AG04450 (cell line): ENCODE measurements around the gene TARS3. TPM values are rescaled to one million over a fixed set of nuclear protein-coding genes. Genes with fewer than 3 reads are reported as not detected.

Experiments
- CTCF ChIA-PET: fragments of 300-600, 350-600 bp; formaldehyde crosslinking; extraction: SDS; loops from one replicate; lab custom pipeline; 2022; ENCODE audit warnings: antibody characterized with exemption, inconsistent platforms; lab: Charles Lee
- POLR2A ChIA-PET: fragments of 350-600 bp; formaldehyde crosslinking; extraction: SDS; loops from one replicate; lab custom pipeline; 2021; ENCODE audit warnings: antibody characterized with exemption, inconsistent platforms; lab: Yijun Ruan, JAX
- DNase-seq: peaks from one replicate; pipeline ENCODE4 v3.0.0-alpha.2; 2011; ENCODE audit warnings: low read depth, low spot score
- H3K27ac ChIP-seq: one replicate; pipeline ENCODE4 v1.5.1; 2012; ENCODE audit warnings: low read depth, low read length, control low read depth
- H3K27me3 ChIP-seq: one replicate; pipeline ENCODE4 v1.6.0; 2012; ENCODE audit warnings: low read length; ENCODE audit not compliant: control insufficient read depth, insufficient read depth
- H3K4me3 ChIP-seq: 2 replicates; pipeline ENCODE4 v1.5.1; 2011; ENCODE audit warnings: mild to moderate bottlenecking, low read depth, low read length, control low read depth
- H3K9me3 ChIP-seq: 2 replicates; pipeline ENCODE4 v1.5.1; 2012; ENCODE audit warnings: low read length; ENCODE audit not compliant: control insufficient read depth, insufficient read depth
- polyA plus RNA-seq: library from polyadenylated mRNA; depleted of rRNA; stranded (reverse); fragments of >200 nt; gene quantifications from 2 replicates; pipeline ENCODE4 v1.2.3, GENCODE V29; 2011; rRNA removed
- small RNA-seq: library from RNA; depleted of rRNA; stranded (forward); fragments of <200 nt; gene quantifications from one replicate; pipeline ENCODE3, GENCODE V24; 2012; ENCODE audit warnings: low read depth; ENCODE audit not compliant: insufficient read length
- TF ChIP-seq, protein P1 (sequence below): IDR thresholded peaks from 2 replicates; pipeline ENCODE4 v1.5.1; 2011; ENCODE audit warnings: low read depth, low read length, control low read depth, inconsistent platforms

The TARS3 gene
- polyA plus RNA-seq, 1 experiment: 7.2 TPM

GRCh38 chr15:101604124-101604874, 120.0 kb downstream of the TARS3 start:
- no peak overlapping the region for H3K4me3 ChIP-seq
- TF ChIP-seq, protein P1, sequence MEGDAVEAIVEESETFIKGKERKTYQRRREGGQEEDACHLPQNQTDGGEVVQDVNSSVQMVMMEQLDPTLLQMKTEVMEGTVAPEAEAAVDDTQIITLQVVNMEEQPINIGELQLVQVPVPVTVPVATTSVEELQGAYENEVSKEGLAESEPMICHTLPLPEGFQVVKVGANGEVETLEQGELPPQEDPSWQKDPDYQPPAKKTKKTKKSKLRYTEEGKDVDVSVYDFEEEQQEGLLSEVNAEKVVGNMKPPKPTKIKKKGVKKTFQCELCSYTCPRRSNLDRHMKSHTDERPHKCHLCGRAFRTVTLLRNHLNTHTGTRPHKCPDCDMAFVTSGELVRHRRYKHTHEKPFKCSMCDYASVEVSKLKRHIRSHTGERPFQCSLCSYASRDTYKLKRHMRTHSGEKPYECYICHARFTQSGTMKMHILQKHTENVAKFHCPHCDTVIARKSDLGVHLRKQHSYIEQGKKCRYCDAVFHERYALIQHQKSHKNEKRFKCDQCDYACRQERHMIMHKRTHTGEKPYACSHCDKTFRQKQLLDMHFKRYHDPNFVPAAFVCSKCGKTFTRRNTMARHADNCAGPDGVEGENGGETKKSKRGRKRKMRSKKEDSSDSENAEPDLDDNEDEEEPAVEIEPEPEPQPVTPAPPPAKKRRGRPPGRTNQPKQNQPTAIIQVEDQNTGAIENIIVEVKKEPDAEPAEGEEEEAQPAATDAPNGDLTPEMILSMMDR: no peak
- no peak overlapping the region for H3K27ac ChIP-seq
- ChIA-PET POLR2A (no interaction called here), CTCF (no interaction called here)
- no peaks in the 10 kb centered on the region; the same call in 1 of the 2 replicates for H3K9me3 ChIP-seq
- H3K27me3 ChIP-seq: peaks cover 9% of the 10 kb centered on the region
- DNase-seq: no peak

Small RNA genes lying within 50 kb of the gene (small RNA-seq; reads per million reads assigned to genes)
- not detected for gene RN7SL209P
- not detected for gene RNU6-807P

Other genes starting within 250 kb of the TARS3 start
- 0.06 TPM in 1 of 2 replicates, not detected in the other for gene PCSK6, start 234.8 kb downstream of the TARS3 start, polyA plus RNA-seq
- gene TM2D3, start 72.1 kb downstream of the TARS3 start, polyA plus RNA-seq: 49.0 and 64.2 TPM in 2 replicates
- not detected in 2 replicates for gene OR4F6, start 79.0 kb upstream of the TARS3 start, polyA plus RNA-seq
- 0.05 TPM in 1 of 2 replicates, not detected in the other for gene OR4F15, start 87.7 kb upstream of the TARS3 start, polyA plus RNA-seq